Gastroesophageal sphincter (tissue), 4 donors: ENCODE results near the gene ARMC2. TPM values are rescaled to one million over a fixed set of nuclear protein-coding genes. Genes with fewer than 3 reads are reported as not detected.

Experiments used
- ATAC-seq: fragments of 150-250 bp; one replicate; pipeline ENCODE4 v1.9.1; 2016; ENCODE audit warnings: mild to moderate bottlenecking, moderate library complexity
- H3K27ac ChIP-seq, 4 donors: fragments of 200-600 bp; sonication (generic) in 3 of 4; 1 replicate in 3 of 4; 2 replicates in 1 of 4; pipeline ENCODE4 v1.5.1; 2016 to 2019
- H3K27me3 ChIP-seq: fragments of 200-600 bp; sonication (generic); one replicate; pipeline ENCODE4 v1.5.1; 2019
- H3K36me3 ChIP-seq, 2 donors: fragments of 200-600 bp; sonication (generic); one replicate each; pipeline ENCODE4 v1.5.1; 2019; ENCODE audit warnings: control low read depth in 1 of 2
- H3K4me1 ChIP-seq, 3 donors: fragments of 200-600 bp; sonication (generic); 1 replicate in 2 of 3; 2 replicates in 1 of 3; pipeline ENCODE4 v1.5.1; 2016 to 2019; ENCODE audit warnings: control low read depth in 2 of 3
- H3K4me3 ChIP-seq, 2 donors: fragments of 200-600 bp; sonication (generic); one replicate each; pipeline ENCODE4 v1.5.1; 2019; ENCODE audit warnings: mild to moderate bottlenecking in 1 of 2, moderate library complexity in 1 of 2
- H3K9me3 ChIP-seq, 3 donors: fragments of 200-600 bp; sonication (generic); one replicate each; pipeline ENCODE4 v1.5.1; 2017 to 2019; ENCODE audit warnings: control low read depth in 2 of 3
- EP300 ChIP-seq: sonication (generic); formaldehyde crosslinking; IDR thresholded peaks from one replicate; pipeline ENCODE4 v1.6.1; 2017; ENCODE audit warnings: antibody characterized with exemption, mild to moderate bottlenecking
- POLR2A ChIP-seq, 2 donors: fragments of 450-650 bp; IDR thresholded peaks; one replicate each; pipeline ENCODE4 v1.6.1; 2017; ENCODE audit warnings: antibody characterized with exemption in 2 of 2, mild to moderate bottlenecking in 2 of 2, moderate library complexity in 1 of 2
- POLR2AphosphoS5 ChIP-seq: sonication (generic); formaldehyde crosslinking; IDR thresholded peaks from one replicate; pipeline ENCODE4 v1.6.1; 2017; ENCODE audit warnings: antibody characterized with exemption
- WGBS, 2 donors: methylation state at CpG; one replicate each; pipeline ENCODE4 v1.1.5; 2018; ENCODE audit warnings: low coverage in 1 of 2; 5-methylcytosine and 5-hydroxymethylcytosine counted together
- total RNA-seq, 4 donors: library from RNA; depleted of rRNA; stranded (reverse); fragments of >200 nt; gene quantifications; one replicate each; pipeline ENCODE4 v1.1.0, GENCODE V29; 2016
- TF ChIP-seq, protein P1 (sequence below), 4 experiments: fragments of 200-600 bp in 2 of 4; fragments of 450-650 bp in 2 of 4; sonication (generic) in 1 of 4; IDR thresholded peaks; one replicate each; pipeline ENCODE4 v1.5.1; 2017 to 2019; ENCODE audit warnings: antibody characterized with exemption in 4 of 4, mild to moderate bottlenecking in 2 of 4, moderate library complexity in 2 of 4

Gene ARMC2
- total RNA-seq, 4 donors from 2014 or later: 2.8 to 3.9 (median 3.5) TPM

DNA sequence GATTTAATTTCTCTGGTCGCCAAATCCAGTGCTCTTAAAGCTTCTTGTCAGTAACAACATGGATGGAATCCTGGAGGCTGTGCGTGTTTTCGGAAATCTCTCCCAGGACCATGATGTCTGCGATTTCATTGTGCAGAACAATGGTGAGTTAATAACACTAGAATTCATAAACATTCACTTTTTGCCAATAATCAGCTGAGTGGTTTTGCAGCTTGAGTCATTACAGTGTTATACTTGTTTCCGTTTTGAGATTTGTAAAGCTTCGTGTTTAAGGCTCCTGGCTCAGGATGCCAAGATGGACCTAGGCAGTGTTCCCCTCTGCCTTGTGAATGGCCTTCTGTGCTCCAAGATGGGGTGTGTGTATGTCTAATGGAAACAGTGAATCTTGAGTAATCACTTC lies 113.8 kb downstream of the ARMC2 start:
- H3K27ac ChIP-seq: peak overlapping the region in 3 of 4 donors; percentile 55 to 74 (median 66)
- ATAC-seq: peak; percentile 67
- H3K27me3 ChIP-seq: no peaks in the 10 kb centered on the region
- no peak overlapping the region for H3K4me3 ChIP-seq
- H3K4me1 ChIP-seq: peaks cover 0 to 37% (median 14%) of the 10 kb centered on the region in 3 donors
- H3K36me3 ChIP-seq: no peaks in the 10 kb centered on the region
- 2 to 26% methylated on average over 5 of the region's 6 CpGs for WGBS, 2 donors
- TF ChIP-seq, protein P1, sequence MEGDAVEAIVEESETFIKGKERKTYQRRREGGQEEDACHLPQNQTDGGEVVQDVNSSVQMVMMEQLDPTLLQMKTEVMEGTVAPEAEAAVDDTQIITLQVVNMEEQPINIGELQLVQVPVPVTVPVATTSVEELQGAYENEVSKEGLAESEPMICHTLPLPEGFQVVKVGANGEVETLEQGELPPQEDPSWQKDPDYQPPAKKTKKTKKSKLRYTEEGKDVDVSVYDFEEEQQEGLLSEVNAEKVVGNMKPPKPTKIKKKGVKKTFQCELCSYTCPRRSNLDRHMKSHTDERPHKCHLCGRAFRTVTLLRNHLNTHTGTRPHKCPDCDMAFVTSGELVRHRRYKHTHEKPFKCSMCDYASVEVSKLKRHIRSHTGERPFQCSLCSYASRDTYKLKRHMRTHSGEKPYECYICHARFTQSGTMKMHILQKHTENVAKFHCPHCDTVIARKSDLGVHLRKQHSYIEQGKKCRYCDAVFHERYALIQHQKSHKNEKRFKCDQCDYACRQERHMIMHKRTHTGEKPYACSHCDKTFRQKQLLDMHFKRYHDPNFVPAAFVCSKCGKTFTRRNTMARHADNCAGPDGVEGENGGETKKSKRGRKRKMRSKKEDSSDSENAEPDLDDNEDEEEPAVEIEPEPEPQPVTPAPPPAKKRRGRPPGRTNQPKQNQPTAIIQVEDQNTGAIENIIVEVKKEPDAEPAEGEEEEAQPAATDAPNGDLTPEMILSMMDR (IDR thresholded peaks at IDR 0.05): no peak
- peak; percentile 67 for TF ChIP-seq POLR2AphosphoS5
- H3K9me3 ChIP-seq: no peaks in the 10 kb centered on the region

- no peaks in the 10 kb centered on the region for H3K9me3 ChIP-seq
- no peak for TF ChIP-seq POLR2A (IDR thresholded peaks at IDR 0.05)
- TF ChIP-seq, protein P1 (IDR thresholded peaks at IDR 0.05): no peak
- no peak for TF ChIP-seq EP300
- no peak for TF ChIP-seq POLR2AphosphoS5
- no peak overlapping the region for H3K4me3 ChIP-seq
- no peak for ATAC-seq
- 85 to 97% methylated on average over 3 to 5 of the region's 5 CpGs for WGBS, 2 donors
- no peaks in the 10 kb centered on the region for H3K36me3 ChIP-seq
- H3K27ac ChIP-seq: no peak overlapping the region
- H3K4me1 ChIP-seq: peaks cover 0 to 16% (median 4%) of the 10 kb centered on the region in 3 donors
- no peaks in the 10 kb centered on the region for H3K27me3 ChIP-seq
These were observed 118.0 kb downstream of the ARMC2 start for GRCh38 chr6:108966251-108966650.

- no peaks in the 10 kb centered on the region for H3K9me3 ChIP-seq
- no peak for TF ChIP-seq POLR2AphosphoS5
- TF ChIP-seq, protein P1 (IDR thresholded peaks at IDR 0.05): no peak
- no peak for TF ChIP-seq EP300
- TF ChIP-seq POLR2A (IDR thresholded peaks at IDR 0.05): no peak
- H3K4me3 ChIP-seq: no peak overlapping the region
- no peaks in the 10 kb centered on the region for H3K36me3 ChIP-seq
- H3K27ac ChIP-seq: no peak overlapping the region
- H3K4me1 ChIP-seq: peaks cover 0 to 8% (median 0%) of the 10 kb centered on the region in 3 donors
- peak; percentile 25 for ATAC-seq
- no peaks in the 10 kb centered on the region for H3K27me3 ChIP-seq
- 81 to 100% methylated on average over 1 to 8 of the region's 12 CpGs for WGBS, 2 donors
These were observed 118.9 kb downstream of the ARMC2 start for GRCh38 chr6:108966855-108967755.

GRCh38 chr6:108968325-108969316 lies 120.4 kb downstream of the ARMC2 start:
- Histone ChIP-seq H3K27ac (no peak overlapping the region), H3K4me1 (no peaks in the 10 kb centered on the region), H3K9me3 (no peaks in the 10 kb centered on the region), H3K27me3 (no peaks in the 10 kb centered on the region), H3K4me3 (no peak overlapping the region), H3K36me3 (no peaks in the 10 kb centered on the region)
- TF ChIP-seq, protein P1 (IDR thresholded peaks at IDR 0.05): no peak
- no peak for TF ChIP-seq POLR2AphosphoS5
- TF ChIP-seq EP300: no peak
- TF ChIP-seq POLR2A (IDR thresholded peaks at IDR 0.05): no peak
- 85 to 92% methylated on average over 6 of the region's 14 CpGs for WGBS, 2 donors
- ATAC-seq: peak; percentile 48
